Ectodermal cell (in vitro differentiated cells): ENCODE data around the gene NDST1.

Experiments
- H3K27ac ChIP-seq: 2 replicates; pipeline ENCODE4 v1.7.0; 2013; ENCODE audit warnings: mild to moderate bottlenecking, low read depth, low read length; ENCODE audit not compliant: insufficient read depth, poor library complexity, severe bottlenecking
- H3K27me3 ChIP-seq: 2 replicates; pipeline ENCODE4 v1.7.0; 2013; ENCODE audit warnings: mild to moderate bottlenecking, low read length; ENCODE audit not compliant: insufficient read depth, control insufficient read depth, poor library complexity, severe bottlenecking
- H3K36me3 ChIP-seq: one replicate; pipeline ENCODE4 v1.7.0; 2013; ENCODE audit warnings: low read length; ENCODE audit not compliant: control insufficient read depth, insufficient read depth
- H3K4me1 ChIP-seq: one replicate; pipeline ENCODE4 v1.7.0; 2013; ENCODE audit warnings: low read length; ENCODE audit not compliant: control insufficient read depth, insufficient read depth
- H3K4me3 ChIP-seq: 2 replicates; pipeline ENCODE4 v1.7.0; 2013; ENCODE audit warnings: low read depth, low read length, control low read depth; ENCODE audit not compliant: insufficient read depth
- H3K9me3 ChIP-seq: 2 replicates; pipeline ENCODE4 v1.7.0; 2013; ENCODE audit warnings: mild to moderate bottlenecking, low read length, moderate library complexity; ENCODE audit not compliant: control insufficient read depth
- WGBS, 2 experiments: methylation state at CpG; one replicate each; pipeline ENCODE4 v1.1.7; 2013; ENCODE audit warnings: missing lambda C conversion rate in 2 of 2; 5-methylcytosine and 5-hydroxymethylcytosine counted together

The NDST1 gene

GRCh38 chr5:150575745-150576448, 68.0 kb downstream of the NDST1 start:
- H3K4me1 ChIP-seq: no peaks in the 10 kb centered on the region
- H3K36me3 ChIP-seq: no peaks in the 10 kb centered on the region
- 93 to 94% methylated on average over 11 of the region's 11 CpGs for WGBS, 2 experiments
- no peak overlapping the region for H3K4me3 ChIP-seq
- H3K27me3 ChIP-seq: no peaks in the 10 kb centered on the region
- no peaks in the 10 kb centered on the region for H3K9me3 ChIP-seq
- no peak overlapping the region for H3K27ac ChIP-seq

- Histone ChIP-seq H3K36me3 (no peaks in the 10 kb centered on the region), H3K9me3 (no peaks in the 10 kb centered on the region), H3K27ac (no peak overlapping the region), H3K4me3 (no peak overlapping the region), H3K4me1 (no peaks in the 10 kb centered on the region), H3K27me3 (no peaks in the 10 kb centered on the region)
- WGBS, 2 experiments: 88 to 92% methylated on average over 7 of the region's 7 CpGs
Measured at GRCh38 chr5:150576449-150576949, 68.6 kb downstream of the NDST1 start.

- no peaks in the 10 kb centered on the region for H3K9me3 ChIP-seq
- H3K4me1 ChIP-seq: peaks cover 6% of the 10 kb centered on the region
- no peaks in the 10 kb centered on the region for H3K36me3 ChIP-seq
- 92 to 94% methylated on average over 10 of the region's 10 CpGs for WGBS, 2 experiments
- no peak overlapping the region for H3K27ac ChIP-seq
- no peaks in the 10 kb centered on the region for H3K27me3 ChIP-seq
- H3K4me3 ChIP-seq: no peak overlapping the region
Measured at GRCh38 chr5:150577378-150578139, 69.6 kb downstream of the NDST1 start.

GRCh38 chr5:150578781-150579461, 71.0 kb downstream of the NDST1 start:
- Histone ChIP-seq H3K9me3 (no peaks in the 10 kb centered on the region), H3K27me3 (no peaks in the 10 kb centered on the region), H3K36me3 (no peaks in the 10 kb centered on the region), H3K4me1 (peaks cover 8% of the 10 kb centered on the region), H3K4me3 (no peak overlapping the region), H3K27ac (no peak overlapping the region)
- 89 to 92% methylated on average over 16 of the region's 16 CpGs for WGBS, 2 experiments

- no peaks in the 10 kb centered on the region for H3K27me3 ChIP-seq
- H3K27ac ChIP-seq: no peak overlapping the region
- 93 to 94% methylated on average over 11 of the region's 11 CpGs for WGBS, 2 experiments
- peaks cover 8% of the 10 kb centered on the region for H3K4me1 ChIP-seq
- H3K36me3 ChIP-seq: no peaks in the 10 kb centered on the region
- H3K9me3 ChIP-seq: no peaks in the 10 kb centered on the region
- H3K4me3 ChIP-seq: no peak overlapping the region
Measured at GRCh38 chr5:150579462-150580400, 71.8 kb downstream of the NDST1 start.

GRCh38 chr5:150580917-150581316, 73.0 kb downstream of the NDST1 start:
- 95 to 98% methylated on average over 3 of the region's 3 CpGs for WGBS, 2 experiments
- no peaks in the 10 kb centered on the region for H3K9me3 ChIP-seq
- no peaks in the 10 kb centered on the region for H3K36me3 ChIP-seq
- no peak overlapping the region for H3K4me3 ChIP-seq
- no peaks in the 10 kb centered on the region for H3K27me3 ChIP-seq
- H3K27ac ChIP-seq: no peak overlapping the region
- peaks cover 8% of the 10 kb centered on the region for H3K4me1 ChIP-seq

- no peaks in the 10 kb centered on the region for H3K36me3 ChIP-seq
- H3K4me3 ChIP-seq: no peak overlapping the region
- no peaks in the 10 kb centered on the region for H3K27me3 ChIP-seq
- H3K4me1 ChIP-seq: peaks cover 8% of the 10 kb centered on the region
- H3K27ac ChIP-seq: no peak overlapping the region
- 66 to 68% methylated on average over 18 to 19 of the region's 19 CpGs for WGBS, 2 experiments
- no peaks in the 10 kb centered on the region for H3K9me3 ChIP-seq
Measured at GRCh38 chr5:150582241-150583109, 74.5 kb downstream of the NDST1 start.

GRCh38 chr5:150583541-150584225, 75.8 kb downstream of the NDST1 start:
- Histone ChIP-seq H3K4me1 (peaks cover 8% of the 10 kb centered on the region), H3K4me3 (no peak overlapping the region), H3K9me3 (no peaks in the 10 kb centered on the region), H3K27me3 (no peaks in the 10 kb centered on the region), H3K27ac (no peak overlapping the region), H3K36me3 (no peaks in the 10 kb centered on the region)
- 82 to 84% methylated on average over 9 of the region's 9 CpGs for WGBS, 2 experiments
